Loucy (cell line): Measurements from ENCODE around the gene JAG2.

Experiments used
- EZH2phosphoT487 ChIP-seq: fragments of 200-600 bp; IDR thresholded peaks from 2 replicates; pipeline ENCODE4 v1.6.1; 2018; ENCODE audit warnings: antibody characterized with exemption, mild to moderate bottlenecking, moderate library complexity, borderline replicate concordance
- TF ChIP-seq, protein P1 (sequence below): fragments of 200-600 bp; sonication (generic); conservative IDR thresholded peaks from 2 replicates; pipeline ENCODE4 v1.5.1; 2014; ENCODE audit warnings: mild to moderate bottlenecking, antibody characterized with exemption, low read length

DNA sequence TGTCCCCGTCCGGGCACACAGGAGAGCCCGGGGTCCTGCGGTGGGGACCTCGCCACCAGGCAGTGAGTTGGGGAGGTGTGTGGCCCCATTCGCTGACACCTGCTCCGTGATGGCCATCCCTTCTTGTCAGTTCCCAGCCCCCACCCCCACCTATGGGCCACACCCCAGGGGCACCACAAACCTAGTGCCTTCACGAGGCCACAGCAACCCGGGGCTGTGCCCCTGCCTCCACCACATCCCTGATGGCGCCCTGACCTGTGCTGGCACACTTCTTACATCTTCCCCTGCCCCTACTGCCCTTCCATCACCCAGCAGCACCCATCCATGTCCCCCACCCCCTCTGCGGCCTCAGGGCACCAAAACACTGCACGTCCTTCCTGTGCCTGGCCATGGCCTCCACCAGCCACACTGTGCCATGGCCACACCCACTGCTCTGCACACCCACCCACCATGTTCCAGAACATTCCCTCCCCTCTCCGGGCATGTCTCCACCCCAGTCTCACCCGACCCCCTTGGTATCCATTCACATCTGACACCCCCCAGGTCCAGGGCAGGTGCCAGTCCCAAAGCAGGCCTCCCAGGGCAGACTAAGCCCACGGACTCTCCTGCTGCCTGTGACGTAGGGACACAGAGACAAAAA, 24.4 kb downstream of the JAG2 start:
- TF ChIP-seq, protein P1, sequence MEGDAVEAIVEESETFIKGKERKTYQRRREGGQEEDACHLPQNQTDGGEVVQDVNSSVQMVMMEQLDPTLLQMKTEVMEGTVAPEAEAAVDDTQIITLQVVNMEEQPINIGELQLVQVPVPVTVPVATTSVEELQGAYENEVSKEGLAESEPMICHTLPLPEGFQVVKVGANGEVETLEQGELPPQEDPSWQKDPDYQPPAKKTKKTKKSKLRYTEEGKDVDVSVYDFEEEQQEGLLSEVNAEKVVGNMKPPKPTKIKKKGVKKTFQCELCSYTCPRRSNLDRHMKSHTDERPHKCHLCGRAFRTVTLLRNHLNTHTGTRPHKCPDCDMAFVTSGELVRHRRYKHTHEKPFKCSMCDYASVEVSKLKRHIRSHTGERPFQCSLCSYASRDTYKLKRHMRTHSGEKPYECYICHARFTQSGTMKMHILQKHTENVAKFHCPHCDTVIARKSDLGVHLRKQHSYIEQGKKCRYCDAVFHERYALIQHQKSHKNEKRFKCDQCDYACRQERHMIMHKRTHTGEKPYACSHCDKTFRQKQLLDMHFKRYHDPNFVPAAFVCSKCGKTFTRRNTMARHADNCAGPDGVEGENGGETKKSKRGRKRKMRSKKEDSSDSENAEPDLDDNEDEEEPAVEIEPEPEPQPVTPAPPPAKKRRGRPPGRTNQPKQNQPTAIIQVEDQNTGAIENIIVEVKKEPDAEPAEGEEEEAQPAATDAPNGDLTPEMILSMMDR, result no peak
- no peak for TF ChIP-seq EZH2phosphoT487
